Lung (tissue), 12 donors: ENCODE data around the gene LRRC15. TPM values are rescaled to one million over a fixed set of nuclear protein-coding genes. Genes with fewer than 3 reads are reported as not detected.

Experiments used
- ATAC-seq: fragments of 200-7000 bp; cut with Tn5 transposase; one replicate; pipeline ENCODE4 v1.9.1; 2020; ENCODE audit warnings: moderate number of reproducible peaks; ENCODE audit not compliant: insufficient read depth, low FRiP score
- DNase-seq, 3 donors: peaks; one replicate each; pipeline ENCODE4 v3.0.0-alpha.2; 2013 to 2017
- H3K27ac ChIP-seq, 2 donors: one replicate each; pipeline ENCODE4 v1.5.1; 2013; ENCODE audit warnings: mild to moderate bottlenecking in 2 of 2, moderate library complexity in 2 of 2, control low read depth in 1 of 2, inconsistent platforms in 1 of 2, low read depth in 1 of 2, low read length in 1 of 2
- H3K27me3 ChIP-seq, 3 donors: one replicate each; pipeline ENCODE4 v1.5.1; 2013; ENCODE audit warnings: low read length in 2 of 3; ENCODE audit not compliant: control insufficient read depth in 3 of 3, insufficient read depth in 3 of 3
- H3K36me3 ChIP-seq, 4 donors: one replicate each; pipeline ENCODE4 v1.5.1; 2013; ENCODE audit warnings: low read length in 4 of 4, mild to moderate bottlenecking in 1 of 4, moderate library complexity in 1 of 4; ENCODE audit not compliant: control insufficient read depth in 4 of 4, insufficient read depth in 4 of 4
- H3K4me1 ChIP-seq, 5 donors: one replicate each; pipeline ENCODE4 v1.5.1; 2013; ENCODE audit warnings: low read length in 5 of 5, mild to moderate bottlenecking in 2 of 5, moderate library complexity in 1 of 5; ENCODE audit not compliant: control insufficient read depth in 5 of 5, insufficient read depth in 5 of 5
- H3K4me3 ChIP-seq: one replicate; pipeline ENCODE4 v1.5.1; 2013; ENCODE audit warnings: mild to moderate bottlenecking, control low read depth, moderate library complexity
- H3K9ac ChIP-seq, 2 donors: one replicate each; pipeline ENCODE4 v1.5.1; 2013; ENCODE audit warnings: low read length in 2 of 2, control low read depth in 1 of 2; ENCODE audit not compliant: insufficient read depth in 1 of 2
- H3K9me3 ChIP-seq, 4 donors: one replicate each; pipeline ENCODE4 v1.5.1; 2013; ENCODE audit warnings: low read length in 3 of 4, mild to moderate bottlenecking in 1 of 4, moderate library complexity in 1 of 4; ENCODE audit not compliant: control insufficient read depth in 4 of 4, insufficient read depth in 3 of 4
- CTCF ChIP-seq: IDR thresholded peaks from 2 replicates; pipeline ENCODE4 v1.5.1; 2012; ENCODE audit warnings: mild to moderate bottlenecking; ENCODE audit errors: control extremely low read depth, extremely low read depth
- WGBS, 2 donors: extraction: QIAGEN DNeasy Blood & Tissue Kit; methylation state at CpG; one replicate each; pipeline ENCODE4 v1.1.7; 2013; 5-methylcytosine and 5-hydroxymethylcytosine counted together
- polyA plus RNA-seq, 2 donors: library from polyadenylated mRNA; stranded (reverse); fragments of 200-250 nt; gene quantifications; one replicate each; pipeline ENCODE4 v1.2.1, GENCODE V29; 2013
- total RNA-seq, 2 donors: library from RNA; depleted of rRNA in 1 of 2; stranded (reverse); fragments of >200 nt in 1 of 2; gene quantifications; one replicate each; pipeline ENCODE4 v1.2.1, GENCODE V29; 2014 to 2021
- donor health status: control.
- donor health status: control.
- donor health status: Bipolar disorder and iron deficiency.
- donor health status: healthy.
- donor health status: DM: yes; HTN: yes; CAD: no.

LRRC15 gene
- total and polyA plus RNA-seq, 4 donors = 0.06 to 1.2 (median 0.07) TPM

DNA sequence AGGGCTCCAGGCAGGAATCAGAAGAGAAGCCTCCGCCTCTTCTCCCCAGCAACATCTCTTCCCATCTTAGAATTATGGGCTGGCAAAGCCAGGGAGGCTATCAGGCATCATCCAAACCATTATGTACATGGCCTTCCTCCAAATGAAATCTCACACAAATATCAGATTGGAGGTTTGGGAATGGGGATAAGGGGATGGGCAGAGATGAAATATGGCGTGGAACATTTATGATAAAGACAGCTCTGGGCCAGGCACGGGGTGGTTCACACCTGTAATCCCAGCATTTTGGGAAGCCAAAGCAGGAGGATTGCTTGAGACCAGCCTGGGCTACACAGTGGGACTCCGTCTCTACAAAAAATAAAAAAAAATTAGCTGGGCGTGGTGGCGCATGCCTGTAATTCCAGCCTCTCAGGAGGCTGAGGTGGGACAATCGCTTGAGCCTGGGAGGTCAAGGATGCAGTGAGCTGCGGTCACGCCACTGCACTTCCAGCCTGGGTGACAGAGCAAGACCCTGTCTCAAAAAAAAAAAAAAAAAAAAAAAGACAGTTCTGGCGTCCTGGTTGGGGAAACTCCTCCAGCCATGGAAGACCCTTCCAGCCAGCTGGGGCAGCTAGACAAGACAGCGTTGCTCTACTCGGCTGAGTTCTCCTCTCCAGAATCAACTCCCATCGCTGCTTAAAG lies 55.0 kb downstream of the LRRC15 start:
- H3K9ac ChIP-seq = no peak overlapping the region
- no peaks in the 10 kb centered on the region for H3K36me3 ChIP-seq
- ATAC-seq (no peak), DNase-seq (no peak)
- WGBS, 2 donors = 84% methylated on average over 13 of the region's 13 CpGs
- no peaks in the 10 kb centered on the region for H3K27me3 ChIP-seq
- no peak overlapping the region for H3K4me3 ChIP-seq
- no peak overlapping the region for H3K27ac ChIP-seq
- peaks cover 0 to 64% (median 12%) of the 10 kb centered on the region in 5 donors for H3K4me1 ChIP-seq
- no peak for TF ChIP-seq CTCF
- peaks cover 0 to 13% (median 4%) of the 10 kb centered on the region in 4 donors for H3K9me3 ChIP-seq

- peak; percentile 76 to 89 (median 83) for DNase-seq
- no peak overlapping the region for H3K27ac ChIP-seq
- no peak overlapping the region for H3K9ac ChIP-seq
These were observed 55.8 kb downstream of the LRRC15 start for GRCh38 chr3:194313560-194314387.

GRCh38 chr3:194312743-194313281 lies 56.7 kb downstream of the LRRC15 start:
- H3K27ac ChIP-seq = peak overlapping the region in 1 of 2 donors; percentile 20
- no peak for ATAC-seq

More at GRCh38 chr3:194313560-194314387, 55.8 kb downstream of the LRRC15 start:
- Histone ChIP-seq H3K36me3 (no peaks in the 10 kb centered on the region), H3K4me3 (no peak overlapping the region), H3K27me3 (no peaks in the 10 kb centered on the region), H3K4me1 (peaks cover 0 to 72% (median 14%) of the 10 kb centered on the region in 5 donors), H3K9me3 (peaks cover 0 to 12% (median 1%) of the 10 kb centered on the region in 4 donors)
- WGBS, 2 donors = 75 to 76% methylated on average over 15 of the region's 15 CpGs
- ATAC-seq = no peak
- no peak for TF ChIP-seq CTCF

More at GRCh38 chr3:194312743-194313281, 56.7 kb downstream of the LRRC15 start:
- Histone ChIP-seq H3K4me1 (peaks cover 0 to 79% (median 20%) of the 10 kb centered on the region in 5 donors), H3K36me3 (no peaks in the 10 kb centered on the region), H3K27me3 (no peaks in the 10 kb centered on the region), H3K9ac (no peak overlapping the region), H3K4me3 (no peak overlapping the region), H3K9me3 (peaks cover 0 to 5% (median 0%) of the 10 kb centered on the region in 4 donors)
- peak; percentile 78 to 91 (median 85) for DNase-seq
- no peak for TF ChIP-seq CTCF
- 18 to 38% methylated on average over 16 of the region's 16 CpGs for WGBS, 2 donors
